Tibial artery (tissue), 4 donors: Measurements from ENCODE around the gene RTRAF.
A peak's percentile ranks its signal among the peaks of the same experiment; 100 is the strongest.

ENCODE experiments used
- DNase-seq, 2 donors: peaks; one replicate each; pipeline ENCODE4 v3.0.0-alpha.2; 2019
- H3K27ac ChIP-seq, 2 donors: fragments of 200-600 bp; sonication (generic) in 1 of 2; 1 replicate in 1 of 2; 2 replicates in 1 of 2; pipeline ENCODE4 v1.5.1; 2018 to 2019; ENCODE audit warnings: mild to moderate bottlenecking in 1 of 2
- H3K27me3 ChIP-seq, 2 donors: fragments of 200-600 bp; sonication (generic) in 1 of 2; one replicate each; pipeline versions ENCODE4 v1.5.1 to v1.6.0; 2016 to 2019
- H3K36me3 ChIP-seq, 3 donors: fragments of 200-600 bp; sonication (generic) in 2 of 3; one replicate each; pipeline ENCODE4 v1.5.1; 2016 to 2019; ENCODE audit warnings: mild to moderate bottlenecking in 2 of 3
- H3K4me1 ChIP-seq, 4 donors: fragments of 200-600 bp; sonication (generic) in 2 of 4; 1 replicate in 3 of 4; 2 replicates in 1 of 4; pipeline ENCODE4 v1.5.1; 2016 to 2019
- H3K4me3 ChIP-seq, 2 donors: fragments of 200-600 bp; sonication (generic) in 1 of 2; 1 replicate in 1 of 2; 2 replicates in 1 of 2; pipeline ENCODE4 v1.5.1; 2018 to 2019; ENCODE audit warnings: mild to moderate bottlenecking in 2 of 2
- H3K9me3 ChIP-seq, 3 donors: fragments of 200-600 bp; sonication (generic) in 1 of 3; one replicate each; pipeline ENCODE4 v1.5.1; 2016 to 2019
- CTCF ChIP-seq, 2 experiments: fragments of 200-600 bp in 1 of 2; fragments of 450-650 bp in 1 of 2; IDR thresholded peaks; one replicate each; pipeline ENCODE4 v1.5.1; 2017 to 2019; ENCODE audit warnings: antibody characterized with exemption in 2 of 2, mild to moderate bottlenecking in 1 of 2, moderate library complexity in 1 of 2
- intact Hi-C: fragments of 100-400 bp; cut with DNase I; formaldehyde crosslinking; loops from one replicate; pipeline ENCODE4 v1.15.0; 2023; ENCODE audit warnings: low total_unique reads

The RTRAF gene

GRCh38 chr14:52049721-52050588 lies 60.6 kb downstream of the RTRAF start:
- H3K27ac ChIP-seq, result peak overlapping the region in 1 of 2 donors; percentile 47
- intact Hi-C loops, result no loop called here
- no peak for TF ChIP-seq CTCF (IDR thresholded peaks at IDR 0.05)
- peaks cover 0 to 90% (median 43%) of the 10 kb centered on the region in 4 donors for H3K4me1 ChIP-seq
- no peaks in the 10 kb centered on the region for H3K9me3 ChIP-seq
- H3K27me3 ChIP-seq, result no peaks in the 10 kb centered on the region
- H3K36me3 ChIP-seq, result no peaks in the 10 kb centered on the region
- no peak for DNase-seq
- no peak overlapping the region for H3K4me3 ChIP-seq

GRCh38 chr14:52051251-52051650 lies 61.9 kb downstream of the RTRAF start:
- H3K9me3 ChIP-seq, result no peaks in the 10 kb centered on the region
- intact Hi-C loops, result no loop called here
- H3K27me3 ChIP-seq, result no peaks in the 10 kb centered on the region
- no peak for TF ChIP-seq CTCF (IDR thresholded peaks at IDR 0.05)
- peak overlapping the region; percentile 30 to 47 for H3K27ac ChIP-seq
- H3K4me3 ChIP-seq, result no peak overlapping the region
- H3K4me1 ChIP-seq, result peaks cover 0 to 77% (median 37%) of the 10 kb centered on the region in 4 donors
- no peaks in the 10 kb centered on the region for H3K36me3 ChIP-seq
- DNase-seq, result no peak

GRCh38 chr14:52051871-52052270 lies 62.5 kb downstream of the RTRAF start:
- no peak for DNase-seq
- Histone ChIP-seq H3K27ac (peak overlapping the region; percentile 30 to 47), H3K9me3 (no peaks in the 10 kb centered on the region), H3K4me3 (no peak overlapping the region), H3K4me1 (peaks cover 0 to 71% (median 32%) of the 10 kb centered on the region in 4 donors), H3K36me3 (no peaks in the 10 kb centered on the region), H3K27me3 (no peaks in the 10 kb centered on the region)
- intact Hi-C loops, result no loop called here
- TF ChIP-seq CTCF (IDR thresholded peaks at IDR 0.05), result no peak

GRCh38 chr14:52052288-52052943 lies 63.1 kb downstream of the RTRAF start:
- peak in 1 of 2 donors; percentile 44 for DNase-seq
- Histone ChIP-seq H3K4me3 (no peak overlapping the region), H3K9me3 (no peaks in the 10 kb centered on the region), H3K36me3 (no peaks in the 10 kb centered on the region), H3K4me1 (peaks cover 0 to 65% (median 31%) of the 10 kb centered on the region in 4 donors), H3K27ac (peak overlapping the region; percentile 30 to 47), H3K27me3 (no peaks in the 10 kb centered on the region)
- intact Hi-C loops, result no loop called here
- no peak for TF ChIP-seq CTCF (IDR thresholded peaks at IDR 0.05)

- Histone ChIP-seq H3K4me3 (no peak overlapping the region), H3K36me3 (no peaks in the 10 kb centered on the region), H3K27me3 (no peaks in the 10 kb centered on the region), H3K4me1 (peaks cover 0 to 60% (median 30%) of the 10 kb centered on the region in 4 donors), H3K9me3 (no peaks in the 10 kb centered on the region), H3K27ac (peak overlapping the region; percentile 30 to 47)
- no peak for DNase-seq
- no peak for TF ChIP-seq CTCF (IDR thresholded peaks at IDR 0.05)
- intact Hi-C loops, result no loop called here
Measured at GRCh38 chr14:52053044-52053443, 63.7 kb downstream of the RTRAF start.
